ENCODE measurements around the gene PPID.
"Not testable (repeated sequence)": the region's sequence is repeated elsewhere in the genome, so short reads cannot be mapped to it uniquely, and the experiment has no call there.

DNA sequence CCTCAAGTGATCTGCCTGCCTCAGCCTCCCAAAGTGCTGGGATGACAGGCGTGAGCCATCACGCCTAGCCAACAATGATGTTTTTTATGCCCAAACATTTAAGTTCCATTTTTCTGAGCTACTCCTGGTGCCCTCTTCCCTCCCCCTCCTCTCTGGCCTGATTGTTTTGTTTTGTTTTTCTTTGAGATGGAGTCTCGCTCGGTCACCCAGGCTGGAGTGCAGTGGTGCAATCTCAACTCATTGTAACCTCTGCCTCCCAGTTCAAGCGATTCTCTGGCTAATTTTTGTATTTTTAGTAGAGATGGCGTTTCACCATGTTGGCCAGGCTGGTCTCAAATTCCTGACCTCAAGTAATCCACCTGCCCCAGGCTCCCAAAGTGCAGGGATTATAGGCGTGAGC, 32.6 kb upstream of the PPID start:
- TF ChIP-seq, protein P1, sequence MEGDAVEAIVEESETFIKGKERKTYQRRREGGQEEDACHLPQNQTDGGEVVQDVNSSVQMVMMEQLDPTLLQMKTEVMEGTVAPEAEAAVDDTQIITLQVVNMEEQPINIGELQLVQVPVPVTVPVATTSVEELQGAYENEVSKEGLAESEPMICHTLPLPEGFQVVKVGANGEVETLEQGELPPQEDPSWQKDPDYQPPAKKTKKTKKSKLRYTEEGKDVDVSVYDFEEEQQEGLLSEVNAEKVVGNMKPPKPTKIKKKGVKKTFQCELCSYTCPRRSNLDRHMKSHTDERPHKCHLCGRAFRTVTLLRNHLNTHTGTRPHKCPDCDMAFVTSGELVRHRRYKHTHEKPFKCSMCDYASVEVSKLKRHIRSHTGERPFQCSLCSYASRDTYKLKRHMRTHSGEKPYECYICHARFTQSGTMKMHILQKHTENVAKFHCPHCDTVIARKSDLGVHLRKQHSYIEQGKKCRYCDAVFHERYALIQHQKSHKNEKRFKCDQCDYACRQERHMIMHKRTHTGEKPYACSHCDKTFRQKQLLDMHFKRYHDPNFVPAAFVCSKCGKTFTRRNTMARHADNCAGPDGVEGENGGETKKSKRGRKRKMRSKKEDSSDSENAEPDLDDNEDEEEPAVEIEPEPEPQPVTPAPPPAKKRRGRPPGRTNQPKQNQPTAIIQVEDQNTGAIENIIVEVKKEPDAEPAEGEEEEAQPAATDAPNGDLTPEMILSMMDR (IDR thresholded peaks at IDR 0.05), result not testable (repeated sequence)
- not testable (repeated sequence) for TF ChIP-seq POLR2A (IDR thresholded peaks at IDR 0.05)

Data from lower leg skin (tissue), 3 donors.